Measurements from ENCODE around the gene CRHR1. TPM values are rescaled to one million over a fixed set of nuclear protein-coding genes. Genes with fewer than 3 reads are reported as not detected.

Gene CRHR1
- total RNA-seq, 4 donors from 2014 or later = 0.26 to 0.89 (median 0.76) TPM

DNA sequence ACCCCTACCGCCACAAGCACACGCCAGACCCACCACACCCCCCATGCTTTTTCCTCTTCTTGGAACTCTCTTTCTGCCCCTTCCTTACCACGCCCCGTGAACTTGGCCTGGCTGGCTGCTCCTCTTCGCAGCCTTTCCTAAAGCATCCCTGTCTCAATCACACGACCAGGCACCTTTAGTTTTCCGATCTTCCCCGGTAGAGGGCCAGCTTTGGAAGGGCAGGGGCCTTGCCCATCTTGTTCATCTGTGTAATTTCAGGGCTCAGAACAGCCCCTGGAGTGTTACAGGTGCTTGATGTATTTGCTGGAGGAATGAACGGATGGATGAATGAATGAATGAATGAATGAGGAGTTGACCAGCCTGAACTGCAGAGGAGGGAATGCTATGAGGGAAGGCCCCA, 64.3 kb downstream of the CRHR1 start:
- 89% methylated on average over 9 of the region's 9 CpGs for WGBS
- no peak for TF ChIP-seq POLR2AphosphoS5 (IDR thresholded peaks at IDR 0.05)
- TF ChIP-seq EP300 (IDR thresholded peaks at IDR 0.05) = no peak
- TF ChIP-seq, protein P1, sequence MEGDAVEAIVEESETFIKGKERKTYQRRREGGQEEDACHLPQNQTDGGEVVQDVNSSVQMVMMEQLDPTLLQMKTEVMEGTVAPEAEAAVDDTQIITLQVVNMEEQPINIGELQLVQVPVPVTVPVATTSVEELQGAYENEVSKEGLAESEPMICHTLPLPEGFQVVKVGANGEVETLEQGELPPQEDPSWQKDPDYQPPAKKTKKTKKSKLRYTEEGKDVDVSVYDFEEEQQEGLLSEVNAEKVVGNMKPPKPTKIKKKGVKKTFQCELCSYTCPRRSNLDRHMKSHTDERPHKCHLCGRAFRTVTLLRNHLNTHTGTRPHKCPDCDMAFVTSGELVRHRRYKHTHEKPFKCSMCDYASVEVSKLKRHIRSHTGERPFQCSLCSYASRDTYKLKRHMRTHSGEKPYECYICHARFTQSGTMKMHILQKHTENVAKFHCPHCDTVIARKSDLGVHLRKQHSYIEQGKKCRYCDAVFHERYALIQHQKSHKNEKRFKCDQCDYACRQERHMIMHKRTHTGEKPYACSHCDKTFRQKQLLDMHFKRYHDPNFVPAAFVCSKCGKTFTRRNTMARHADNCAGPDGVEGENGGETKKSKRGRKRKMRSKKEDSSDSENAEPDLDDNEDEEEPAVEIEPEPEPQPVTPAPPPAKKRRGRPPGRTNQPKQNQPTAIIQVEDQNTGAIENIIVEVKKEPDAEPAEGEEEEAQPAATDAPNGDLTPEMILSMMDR (IDR thresholded peaks at IDR 0.05) = no peak
- TF ChIP-seq POLR2A (IDR thresholded peaks at IDR 0.05) = no peak
- Histone ChIP-seq H3K36me3 (no peaks in the 10 kb centered on the region), H3K27me3 (peaks cover 16% of the 10 kb centered on the region), H3K4me3 (no peak overlapping the region), H3K4me1 (no peaks in the 10 kb centered on the region), H3K27ac (no peak overlapping the region), H3K9me3 (no peaks in the 10 kb centered on the region)
- DNase-seq (ENCODE audit: low spot score in 2 of 2) = no peak

DNA sequence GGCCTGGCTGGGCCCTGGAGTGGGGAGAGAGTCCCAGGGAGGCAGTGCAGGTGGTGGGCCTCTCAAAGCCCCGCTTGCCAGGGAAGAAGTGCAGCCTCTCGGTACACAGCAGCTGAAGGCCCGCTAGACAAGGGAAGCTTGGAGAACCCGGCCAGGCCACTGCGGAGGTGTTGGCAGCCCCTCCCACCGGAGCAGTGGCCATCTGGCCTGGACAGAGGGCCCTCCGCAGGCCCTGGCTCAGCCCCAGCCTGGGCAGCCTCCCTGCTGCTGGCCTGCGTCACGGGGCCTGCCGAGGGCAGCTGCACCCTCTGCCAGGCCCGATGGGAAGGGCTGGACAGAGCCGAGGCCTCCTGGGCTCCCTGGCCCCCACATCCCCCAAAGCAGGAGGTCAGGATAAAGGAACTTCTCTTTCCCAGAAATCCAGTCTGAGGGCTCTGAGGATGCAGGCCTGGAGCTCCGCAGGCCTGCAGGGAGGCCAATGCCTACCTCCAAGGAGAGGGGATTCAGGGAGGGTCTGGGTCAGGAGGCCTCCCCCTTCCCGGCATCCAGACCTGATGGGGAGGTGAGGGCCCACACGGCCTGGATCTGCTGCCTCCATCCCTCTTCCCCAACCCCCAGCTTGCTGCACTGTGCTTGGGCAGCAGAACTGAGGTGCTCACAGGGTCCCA, 64.9 kb downstream of the CRHR1 start:
- TF ChIP-seq, protein P1 (IDR thresholded peaks at IDR 0.05) = no peak
- no peak for TF ChIP-seq POLR2AphosphoS5 (IDR thresholded peaks at IDR 0.05)
- no peak for TF ChIP-seq EP300 (IDR thresholded peaks at IDR 0.05)
- no peak for TF ChIP-seq POLR2A (IDR thresholded peaks at IDR 0.05)
- 54% methylated on average over 4 of the region's 15 CpGs for WGBS
- H3K27me3 ChIP-seq = peaks cover 18% of the 10 kb centered on the region
- no peak overlapping the region for H3K27ac ChIP-seq
- no peaks in the 10 kb centered on the region for H3K4me1 ChIP-seq
- no peak overlapping the region for H3K4me3 ChIP-seq
- no peaks in the 10 kb centered on the region for H3K36me3 ChIP-seq
- DNase-seq (ENCODE audit: low spot score in 2 of 2) = no peak
- H3K9me3 ChIP-seq = no peaks in the 10 kb centered on the region

DNA sequence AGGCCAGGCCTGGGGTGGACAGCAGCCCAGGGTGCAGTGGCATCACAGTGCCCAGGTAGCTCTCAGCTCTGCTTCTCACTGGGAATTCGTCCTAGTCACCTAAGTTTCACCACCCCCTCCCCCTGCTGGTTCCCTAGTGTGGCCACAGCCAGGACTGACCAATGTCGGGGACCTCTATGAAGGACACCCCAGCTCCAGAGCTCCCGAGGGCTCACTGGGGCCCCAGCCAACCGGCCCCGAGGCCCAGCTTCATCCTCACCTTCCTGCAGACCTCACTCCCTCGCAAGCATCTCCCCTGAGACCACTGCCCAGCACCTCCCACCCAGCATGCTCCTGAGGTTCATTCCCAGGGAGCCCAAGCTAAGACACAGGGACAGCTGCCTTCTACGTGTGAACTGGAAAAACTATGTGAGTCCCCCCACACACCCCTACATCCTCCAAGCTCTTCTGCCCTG, 65.4 kb downstream of the CRHR1 start:
- no peak for DNase-seq (ENCODE audit: low spot score in 2 of 2)
- Histone ChIP-seq H3K4me1 (no peaks in the 10 kb centered on the region), H3K4me3 (no peak overlapping the region), H3K36me3 (no peaks in the 10 kb centered on the region), H3K27me3 (peaks cover 18% of the 10 kb centered on the region), H3K9me3 (no peaks in the 10 kb centered on the region), H3K27ac (no peak overlapping the region)
- TF ChIP-seq, protein P1 (IDR thresholded peaks at IDR 0.05) = no peak
- TF ChIP-seq POLR2AphosphoS5 (IDR thresholded peaks at IDR 0.05) (no peak), POLR2A (IDR thresholded peaks at IDR 0.05) (no peak), EP300 (IDR thresholded peaks at IDR 0.05) (no peak)
- 80% methylated on average over 7 of the region's 7 CpGs for WGBS

GRCh38 chr17:45850011-45850410, 65.9 kb downstream of the CRHR1 start:
- Histone ChIP-seq H3K27me3 (peaks cover 18% of the 10 kb centered on the region), H3K4me1 (no peaks in the 10 kb centered on the region), H3K27ac (no peak overlapping the region), H3K4me3 (no peak overlapping the region), H3K9me3 (no peaks in the 10 kb centered on the region), H3K36me3 (no peaks in the 10 kb centered on the region)
- no peak for DNase-seq (ENCODE audit: low spot score in 2 of 2)
- TF ChIP-seq POLR2A (IDR thresholded peaks at IDR 0.05) = no peak
- TF ChIP-seq EP300 (IDR thresholded peaks at IDR 0.05) = no peak
- TF ChIP-seq POLR2AphosphoS5 (IDR thresholded peaks at IDR 0.05) = no peak
- TF ChIP-seq, protein P1 (IDR thresholded peaks at IDR 0.05) = no peak
- 100% methylated on average over 1 of the region's 4 CpGs for WGBS

- TF ChIP-seq POLR2AphosphoS5 (IDR thresholded peaks at IDR 0.05) (no peak), POLR2A (IDR thresholded peaks at IDR 0.05) (no peak), EP300 (IDR thresholded peaks at IDR 0.05) (no peak)
- TF ChIP-seq, protein P1 (IDR thresholded peaks at IDR 0.05) = no peak
- H3K36me3 ChIP-seq = no peaks in the 10 kb centered on the region
- H3K27ac ChIP-seq = no peak overlapping the region
- 84% methylated on average over 5 of the region's 5 CpGs for WGBS
- DNase-seq (ENCODE audit: low spot score in 2 of 2) = no peak
- no peaks in the 10 kb centered on the region for H3K9me3 ChIP-seq
- no peak overlapping the region for H3K4me3 ChIP-seq
- peaks cover 18% of the 10 kb centered on the region for H3K27me3 ChIP-seq
- no peaks in the 10 kb centered on the region for H3K4me1 ChIP-seq
Observed at GRCh38 chr17:45850468-45850867, 66.3 kb downstream of the CRHR1 start.
